Mucosa of stomach (tissue), 1 donor: ENCODE results near the gene EPS8L2.

Source experiments
- H3K27me3 ChIP-seq: one replicate; pipeline ENCODE4 v1.7.0; 2013; ENCODE audit warnings: mild to moderate bottlenecking, low read length; ENCODE audit not compliant: control insufficient read depth, insufficient read depth
- H3K36me3 ChIP-seq: one replicate; pipeline ENCODE4 v1.7.0; 2013; ENCODE audit warnings: low read length; ENCODE audit not compliant: control insufficient read depth, insufficient read depth
- H3K4me1 ChIP-seq: one replicate; pipeline ENCODE4 v1.7.0; 2013; ENCODE audit warnings: mild to moderate bottlenecking, low read length; ENCODE audit not compliant: control insufficient read depth, insufficient read depth
- H3K4me3 ChIP-seq: one replicate; pipeline ENCODE4 v1.7.0; 2013; ENCODE audit warnings: low read length
- H3K9ac ChIP-seq: one replicate; pipeline ENCODE4 v1.7.0; 2013; ENCODE audit warnings: mild to moderate bottlenecking, low read length, moderate library complexity
- H3K9me3 ChIP-seq: one replicate; pipeline ENCODE4 v1.7.0; 2013; ENCODE audit warnings: mild to moderate bottlenecking, low read length, moderate library complexity; ENCODE audit not compliant: control insufficient read depth
- donor health status: Pancreatic carcinoma.

The EPS8L2 gene

DNA sequence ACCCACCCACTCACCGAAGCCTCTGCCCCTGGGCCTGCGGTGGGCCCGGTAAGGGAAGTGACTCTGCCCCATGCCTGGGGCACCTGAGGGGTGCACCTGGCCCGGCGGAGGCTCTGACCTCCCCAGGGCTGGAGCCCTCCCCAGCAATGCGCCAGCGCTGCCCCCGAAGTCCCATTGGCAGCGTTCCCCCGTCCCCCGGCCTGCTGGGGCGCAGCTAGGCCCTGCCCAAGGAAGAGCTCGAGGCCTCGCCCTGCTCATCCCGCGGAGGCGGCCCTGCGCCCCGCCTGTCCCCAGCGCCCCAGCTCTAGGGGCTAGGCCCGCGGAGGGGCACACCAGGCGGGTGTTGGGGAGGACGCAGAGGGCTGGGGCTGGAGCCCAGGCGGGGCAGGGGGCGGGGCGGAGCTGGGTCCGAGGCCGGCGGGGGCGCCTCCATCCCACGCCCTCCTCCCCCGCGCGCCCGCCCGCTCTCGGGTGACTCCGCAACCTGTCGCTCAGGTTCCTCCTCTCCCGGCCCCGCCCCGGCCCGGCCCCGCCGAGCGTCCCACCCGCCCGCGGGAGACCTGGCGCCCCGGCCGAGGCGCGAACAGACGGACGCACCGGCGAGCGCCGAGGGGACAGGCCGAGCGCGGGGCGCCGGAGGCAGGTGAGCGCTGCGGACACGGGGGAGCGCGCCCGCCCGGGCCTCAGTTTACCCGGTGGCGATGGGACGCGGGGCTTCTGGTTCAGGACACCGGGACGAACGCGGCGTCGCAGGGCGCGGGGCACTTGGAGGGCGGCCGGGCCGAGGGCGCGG is at the start of gene EPS8L2:
TSS of gene EPS8L2 (plus strand) at position 586 of the 793 bp plus-strand sequence. CDS start 3,177 bp downstream, outside the sequence.
- H3K27me3 ChIP-seq = peaks cover 10% of the 10 kb centered on the region

DNA sequence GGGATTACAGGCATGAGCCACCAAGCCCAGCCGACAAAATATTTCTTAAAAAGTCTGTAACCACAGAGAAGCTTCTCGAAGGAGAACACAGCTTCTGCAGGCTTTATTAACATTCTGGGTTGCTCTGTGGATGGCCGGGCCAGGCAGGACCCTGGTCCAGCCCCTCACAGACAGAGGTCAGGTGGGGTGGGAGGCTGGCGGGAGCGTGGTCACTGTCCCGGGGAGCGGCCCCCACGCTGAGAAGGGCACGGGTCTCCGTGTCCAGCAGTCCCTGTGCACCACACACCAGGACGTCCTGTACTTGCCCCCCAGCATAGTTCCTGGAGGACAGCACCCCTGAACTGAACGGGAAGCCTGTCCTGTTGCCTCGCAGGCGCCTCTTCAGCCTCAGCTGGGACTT is 49.6 kb upstream of the EPS8L2 start:
- Histone ChIP-seq H3K27me3 (no peaks in the 10 kb centered on the region), H3K9ac (no peak overlapping the region), H3K4me1 (peaks cover 16% of the 10 kb centered on the region), H3K9me3 (no peaks in the 10 kb centered on the region), H3K36me3 (peaks cover 4% of the 10 kb centered on the region), H3K4me3 (no peak overlapping the region)

More for the DNA sequence above, at the start of gene EPS8L2:
- H3K4me3 ChIP-seq = peak within 1 kb of the TSS; percentile 75
- H3K36me3 ChIP-seq = no peaks in the 10 kb centered on the region
- H3K9me3 ChIP-seq = no peaks in the 10 kb centered on the region
- H3K9ac ChIP-seq = peak within 1 kb of the TSS; percentile 75
- peaks cover 64% of the 10 kb centered on the region for H3K4me1 ChIP-seq

DNA sequence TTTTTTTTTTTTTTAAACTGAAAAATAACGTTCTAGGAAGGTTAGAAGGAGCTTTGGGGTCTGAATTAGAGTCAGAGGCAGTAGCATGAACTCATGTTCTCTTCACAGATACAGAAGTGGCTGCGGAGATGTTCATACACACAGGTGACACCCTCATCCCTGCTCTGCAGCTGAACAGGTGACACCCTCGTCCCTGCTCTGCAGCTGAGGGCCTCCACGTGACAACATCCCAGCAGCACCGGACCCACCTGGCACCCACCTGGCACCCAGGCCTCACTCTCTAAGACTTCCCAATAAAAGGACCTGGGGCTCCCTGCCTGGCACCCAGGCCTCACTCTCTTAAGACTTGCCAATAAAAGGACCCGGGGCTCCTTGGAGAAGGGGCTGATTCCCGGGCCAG is 49.2 kb upstream of the EPS8L2 start:
- H3K4me3 ChIP-seq = no peak overlapping the region
- peaks cover 4% of the 10 kb centered on the region for H3K36me3 ChIP-seq
- no peak overlapping the region for H3K9ac ChIP-seq
- H3K9me3 ChIP-seq = no peaks in the 10 kb centered on the region
- no peaks in the 10 kb centered on the region for H3K27me3 ChIP-seq
- peaks cover 16% of the 10 kb centered on the region for H3K4me1 ChIP-seq

DNA sequence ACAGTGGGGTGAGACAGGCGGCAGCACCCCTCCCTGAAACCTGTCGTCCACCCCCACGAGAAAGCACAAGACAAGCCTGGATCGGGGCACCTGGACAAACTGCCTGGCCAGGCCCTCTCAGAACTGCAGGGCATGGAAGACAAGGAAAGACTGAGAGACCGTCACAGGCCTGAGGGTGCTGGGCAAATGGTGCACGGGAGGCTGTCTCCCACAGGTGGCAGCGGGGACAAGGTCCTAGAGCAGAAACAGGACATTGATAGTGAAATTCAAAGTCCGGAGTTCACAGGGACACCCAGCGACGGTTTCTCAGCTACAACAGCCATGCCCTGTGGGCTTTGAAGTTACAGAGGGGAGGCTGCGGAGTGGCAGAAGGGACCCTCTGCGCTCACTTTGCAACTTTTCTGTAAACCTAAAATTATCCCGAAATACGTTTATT is 48.3 kb upstream of the EPS8L2 start:
- Histone ChIP-seq H3K27me3 (no peaks in the 10 kb centered on the region), H3K36me3 (peaks cover 4% of the 10 kb centered on the region), H3K4me1 (peaks cover 16% of the 10 kb centered on the region), H3K4me3 (no peak overlapping the region), H3K9ac (no peak overlapping the region), H3K9me3 (no peaks in the 10 kb centered on the region)

DNA sequence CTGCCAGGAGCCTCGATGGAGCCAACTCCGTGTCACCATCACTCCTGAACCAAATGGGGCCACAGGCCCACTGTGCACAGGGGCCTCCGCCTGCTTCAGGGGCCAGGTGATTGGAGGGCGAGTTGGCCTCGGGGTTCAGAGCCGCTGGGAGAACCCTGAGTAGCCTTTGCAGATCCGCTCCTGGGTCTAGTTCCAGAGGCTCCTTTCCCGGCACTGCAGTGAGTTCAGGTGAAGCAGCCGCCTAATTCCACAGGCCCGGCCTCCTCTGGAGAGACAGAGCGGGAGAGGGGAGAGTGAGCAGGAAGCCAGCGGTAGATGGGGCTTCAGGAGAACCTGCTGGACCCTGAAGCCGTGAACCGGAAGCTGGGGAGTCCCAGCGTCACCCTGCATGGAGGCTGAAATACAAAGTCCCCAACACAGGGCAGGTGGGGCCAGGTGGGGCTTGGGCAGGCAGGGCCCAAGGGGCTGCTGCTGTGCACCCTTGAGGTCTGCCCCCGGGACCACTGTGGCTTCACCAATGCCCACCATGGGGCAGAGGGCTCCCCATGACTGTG is 46.4 kb upstream of the EPS8L2 start:
- Histone ChIP-seq H3K4me1 (peaks cover 14% of the 10 kb centered on the region), H3K36me3 (no peaks in the 10 kb centered on the region), H3K4me3 (no peak overlapping the region), H3K27me3 (no peaks in the 10 kb centered on the region), H3K9me3 (no peaks in the 10 kb centered on the region), H3K9ac (no peak overlapping the region)

DNA sequence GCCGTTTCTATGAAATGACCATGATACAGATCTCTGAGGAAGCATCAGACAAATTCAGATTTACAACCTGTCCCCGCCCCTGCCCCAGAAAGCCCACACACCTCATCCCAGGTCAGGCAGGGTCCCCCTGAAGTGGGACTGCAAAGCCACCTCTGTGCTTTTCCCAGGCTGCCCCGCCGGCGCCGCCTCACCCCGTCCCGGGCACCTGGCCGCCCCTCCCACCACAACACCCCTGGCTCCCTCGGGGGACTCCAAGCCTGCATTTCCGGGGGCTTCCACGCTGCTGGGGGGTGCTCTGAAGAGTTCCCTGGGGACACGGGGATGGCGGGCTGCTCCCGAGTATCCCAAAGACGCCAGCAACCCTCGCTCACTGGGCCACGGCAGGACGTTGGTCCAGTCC is 45.8 kb upstream of the EPS8L2 start:
- H3K9me3 ChIP-seq = no peaks in the 10 kb centered on the region
- H3K4me1 ChIP-seq = peaks cover 7% of the 10 kb centered on the region
- H3K27me3 ChIP-seq = no peaks in the 10 kb centered on the region
- no peaks in the 10 kb centered on the region for H3K36me3 ChIP-seq
- H3K9ac ChIP-seq = no peak overlapping the region
- no peak overlapping the region for H3K4me3 ChIP-seq

DNA sequence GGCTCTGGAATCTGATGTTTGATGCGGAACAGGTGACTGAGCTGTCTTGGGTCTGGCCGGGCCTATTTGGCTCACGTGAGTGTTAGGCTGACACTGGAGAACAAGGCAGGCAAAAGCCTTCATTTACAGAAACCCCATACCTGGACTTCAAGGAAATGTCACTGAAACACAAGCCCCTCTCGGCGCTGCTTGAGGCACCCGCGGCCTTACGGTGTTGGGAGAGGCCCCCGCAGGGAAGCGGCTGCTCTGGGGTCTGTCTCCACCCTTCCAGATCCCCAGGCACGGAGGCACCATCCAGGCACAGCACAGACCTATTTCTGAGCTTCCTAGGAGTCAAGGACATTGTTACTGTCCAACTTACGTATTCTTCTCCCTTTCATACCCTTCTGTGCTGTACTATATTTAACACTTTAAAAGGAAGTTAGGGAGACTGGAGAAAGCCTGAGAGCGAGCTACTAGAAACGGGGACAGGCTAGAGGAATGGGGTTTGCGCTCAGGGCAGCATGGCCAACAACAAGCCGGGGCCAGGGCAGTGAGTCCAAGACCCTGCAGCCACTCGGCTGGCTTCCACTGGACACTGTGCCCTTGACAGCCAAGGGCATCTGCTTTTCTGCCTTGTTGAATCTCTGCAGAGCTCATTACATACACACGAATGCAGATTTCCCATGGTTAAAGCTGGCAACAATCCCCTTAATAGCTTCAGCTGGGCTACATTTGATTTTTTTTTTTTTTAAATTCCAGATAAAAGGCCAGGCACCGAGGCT is 45.2 kb upstream of the EPS8L2 start:
- no peak overlapping the region for H3K4me3 ChIP-seq
- no peaks in the 10 kb centered on the region for H3K36me3 ChIP-seq
- peaks cover 5% of the 10 kb centered on the region for H3K4me1 ChIP-seq

DNA sequence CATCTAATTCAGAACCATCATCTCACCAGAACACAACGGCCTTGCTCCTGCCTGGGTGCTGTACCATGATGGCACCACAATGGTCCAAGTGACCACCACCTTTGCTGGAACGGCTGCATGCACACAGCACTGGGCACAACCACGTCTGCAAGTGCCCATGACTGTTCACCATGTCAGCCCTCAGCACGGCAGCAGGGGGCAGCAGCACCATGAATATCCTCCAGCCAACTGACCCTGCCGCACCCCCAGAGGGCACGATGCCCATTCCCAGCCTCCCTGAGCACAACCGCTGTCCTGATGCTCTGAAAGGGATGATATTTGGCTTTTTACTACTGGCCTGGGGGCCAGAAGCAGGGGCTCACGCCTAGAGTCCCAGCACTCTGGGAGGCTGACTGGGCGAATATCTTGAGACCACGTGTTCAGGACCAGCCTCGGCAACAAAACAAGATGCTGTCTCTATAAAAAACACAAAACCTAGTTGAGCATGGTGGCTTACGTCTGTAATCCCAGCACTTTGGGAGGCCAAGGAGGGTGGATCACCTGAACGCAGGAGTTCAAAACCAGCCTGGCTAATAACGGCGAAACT is 43.2 kb upstream of the EPS8L2 start:
- Histone ChIP-seq H3K27me3 (no peaks in the 10 kb centered on the region), H3K9me3 (no peaks in the 10 kb centered on the region), H3K36me3 (no peaks in the 10 kb centered on the region), H3K4me3 (no peak overlapping the region), H3K9ac (no peak overlapping the region), H3K4me1 (peaks cover 5% of the 10 kb centered on the region)

More for the DNA sequence above, 45.2 kb upstream of the EPS8L2 start:
- no peaks in the 10 kb centered on the region for H3K9me3 ChIP-seq
- H3K9ac ChIP-seq = no peak overlapping the region
- H3K27me3 ChIP-seq = no peaks in the 10 kb centered on the region

DNA sequence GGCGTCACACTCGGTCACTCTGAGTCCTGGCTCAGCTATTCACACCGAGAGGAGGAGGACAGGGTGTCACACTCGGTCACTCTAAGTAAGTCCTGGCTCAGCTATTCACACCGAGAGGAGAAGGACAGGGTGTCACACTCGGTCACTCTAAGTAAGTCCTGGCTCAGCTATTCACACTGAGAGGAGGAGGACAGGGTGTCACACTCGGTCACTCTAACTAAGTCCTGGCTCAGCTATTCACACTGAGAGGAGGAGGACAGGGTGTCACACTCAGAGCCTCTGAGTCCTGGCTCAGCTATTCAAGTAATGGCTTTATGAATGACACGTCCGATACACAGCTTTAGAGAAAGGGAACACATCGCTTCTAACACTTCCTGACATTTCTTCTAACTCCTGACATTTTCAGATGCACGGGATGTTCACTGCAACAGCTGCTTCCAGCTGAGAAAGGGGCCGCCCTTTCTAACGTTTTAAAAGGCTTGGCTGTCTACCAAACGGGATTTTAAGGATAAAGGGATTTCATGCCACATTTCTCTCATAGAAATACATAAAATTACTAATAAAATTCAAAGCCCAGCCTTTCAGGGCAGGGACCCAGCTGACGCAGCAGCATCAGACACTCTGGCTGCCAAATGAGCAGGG is 40.8 kb upstream of the EPS8L2 start:
- H3K4me3 ChIP-seq = no peak overlapping the region
- H3K4me1 ChIP-seq = no peaks in the 10 kb centered on the region
- H3K27me3 ChIP-seq = no peaks in the 10 kb centered on the region
- no peak overlapping the region for H3K9ac ChIP-seq
- H3K9me3 ChIP-seq = no peaks in the 10 kb centered on the region
- H3K36me3 ChIP-seq = no peaks in the 10 kb centered on the region

DNA sequence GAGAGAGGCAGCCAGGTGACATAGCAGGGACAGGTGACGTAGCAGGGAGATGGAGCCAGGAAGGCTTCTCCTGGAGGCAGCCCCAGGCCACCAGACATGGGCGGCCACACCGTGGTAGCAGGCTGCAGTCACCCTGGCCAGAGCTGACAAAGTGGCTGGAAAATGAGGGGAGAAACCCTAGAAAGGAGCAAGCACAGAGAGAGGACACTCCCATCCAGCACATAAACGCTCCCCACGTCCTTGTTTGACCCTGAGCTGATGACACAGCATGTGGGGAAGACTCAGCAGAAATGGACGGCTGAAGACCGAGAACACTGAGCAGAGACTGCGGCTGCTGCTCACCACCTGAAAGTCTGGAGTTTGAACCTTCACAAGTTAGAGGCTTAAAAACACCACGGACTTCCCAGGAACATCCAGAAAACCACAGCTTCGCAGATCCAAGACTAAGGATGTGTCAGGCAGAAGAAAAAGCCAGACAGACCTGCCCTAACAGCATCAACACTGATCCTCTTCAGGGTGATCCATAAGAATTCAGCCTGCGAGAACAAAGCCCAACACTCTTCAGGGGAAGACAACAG is 40.2 kb upstream of the EPS8L2 start:
- Histone ChIP-seq H3K27me3 (no peaks in the 10 kb centered on the region), H3K4me1 (no peaks in the 10 kb centered on the region), H3K9me3 (no peaks in the 10 kb centered on the region), H3K9ac (no peak overlapping the region), H3K4me3 (no peak overlapping the region), H3K36me3 (no peaks in the 10 kb centered on the region)

DNA sequence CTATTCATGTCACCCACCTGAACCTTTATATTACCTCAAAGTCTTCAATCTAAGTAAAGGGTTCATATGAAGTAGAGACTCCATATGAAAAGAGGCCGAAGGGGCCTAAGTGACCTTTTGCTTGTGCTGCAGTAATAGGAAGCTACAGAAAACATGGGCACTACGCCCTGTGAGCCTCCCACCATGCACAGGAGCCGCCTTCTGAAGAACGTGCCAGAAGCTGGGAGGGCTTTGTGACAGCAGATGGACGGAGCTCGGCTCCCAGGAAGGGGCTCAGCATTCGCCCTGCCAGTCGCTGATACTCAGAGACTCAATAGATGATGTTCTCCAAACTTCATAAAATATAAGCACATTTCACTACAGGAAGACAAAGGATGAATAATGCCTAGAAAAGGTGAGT is 32.2 kb upstream of the EPS8L2 start:
- Histone ChIP-seq H3K9me3 (no peaks in the 10 kb centered on the region), H3K4me3 (no peak overlapping the region), H3K4me1 (no peaks in the 10 kb centered on the region), H3K9ac (no peak overlapping the region), H3K27me3 (no peaks in the 10 kb centered on the region), H3K36me3 (no peaks in the 10 kb centered on the region)
